Adrenal gland (tissue), 5 donors: ENCODE data around the gene PDCD1LG2.

Source experiments
- POLR2A ChIP-seq, 2 donors: fragments of 450-650 bp; IDR thresholded peaks; one replicate each; pipeline ENCODE4 v1.6.1; 2017; ENCODE audit warnings: antibody characterized with exemption in 2 of 2, mild to moderate bottlenecking in 2 of 2, moderate library complexity in 1 of 2
- TF ChIP-seq, protein P1 (sequence below), 6 experiments: fragments of 450-650 bp in 4 of 6; fragments of 200-600 bp in 2 of 6; sonication (generic) in 1 of 6; IDR thresholded peaks; 1 replicate in 5 of 6; 2 replicates in 1 of 6; pipeline versions ENCODE4 v1.5.1 to v1.8.0; 2016 to 2021; ENCODE audit warnings: antibody characterized with exemption in 6 of 6, mild to moderate bottlenecking in 2 of 6, moderate library complexity in 1 of 6
- donor health status: DM: no; HTN: no; CAD: no.

DNA sequence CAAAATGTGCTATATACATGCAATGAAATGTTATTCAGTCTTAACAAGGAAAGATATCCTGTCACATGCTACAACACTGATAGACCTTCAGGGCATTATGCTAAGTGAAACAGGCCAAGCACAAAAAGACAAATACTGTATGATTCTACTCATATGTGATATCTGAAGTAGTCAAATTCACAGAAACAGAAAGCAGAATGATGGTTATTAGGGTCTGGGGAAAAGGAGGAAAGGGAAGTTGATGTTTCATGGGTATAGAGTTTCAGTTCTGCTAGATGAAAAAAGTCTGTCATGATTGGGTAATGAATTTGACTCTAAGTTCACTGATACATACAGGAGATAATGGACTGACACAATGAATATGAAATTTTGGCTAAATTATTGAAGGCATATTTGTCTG, 107.4 kb downstream of the PDCD1LG2 start:
- TF ChIP-seq, protein P1, sequence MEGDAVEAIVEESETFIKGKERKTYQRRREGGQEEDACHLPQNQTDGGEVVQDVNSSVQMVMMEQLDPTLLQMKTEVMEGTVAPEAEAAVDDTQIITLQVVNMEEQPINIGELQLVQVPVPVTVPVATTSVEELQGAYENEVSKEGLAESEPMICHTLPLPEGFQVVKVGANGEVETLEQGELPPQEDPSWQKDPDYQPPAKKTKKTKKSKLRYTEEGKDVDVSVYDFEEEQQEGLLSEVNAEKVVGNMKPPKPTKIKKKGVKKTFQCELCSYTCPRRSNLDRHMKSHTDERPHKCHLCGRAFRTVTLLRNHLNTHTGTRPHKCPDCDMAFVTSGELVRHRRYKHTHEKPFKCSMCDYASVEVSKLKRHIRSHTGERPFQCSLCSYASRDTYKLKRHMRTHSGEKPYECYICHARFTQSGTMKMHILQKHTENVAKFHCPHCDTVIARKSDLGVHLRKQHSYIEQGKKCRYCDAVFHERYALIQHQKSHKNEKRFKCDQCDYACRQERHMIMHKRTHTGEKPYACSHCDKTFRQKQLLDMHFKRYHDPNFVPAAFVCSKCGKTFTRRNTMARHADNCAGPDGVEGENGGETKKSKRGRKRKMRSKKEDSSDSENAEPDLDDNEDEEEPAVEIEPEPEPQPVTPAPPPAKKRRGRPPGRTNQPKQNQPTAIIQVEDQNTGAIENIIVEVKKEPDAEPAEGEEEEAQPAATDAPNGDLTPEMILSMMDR (IDR thresholded peaks at IDR 0.05) = no peak
- TF ChIP-seq POLR2A (IDR thresholded peaks at IDR 0.05) = no peak
